Measurements from ENCODE around the gene PSME2. TPM values are rescaled to one million over a fixed set of nuclear protein-coding genes. Genes with fewer than 3 reads are reported as not detected.

The PSME2 gene
- total and polyA plus RNA-seq, 7 donors = 30.1 to 179 (median 76.4) TPM

DNA sequence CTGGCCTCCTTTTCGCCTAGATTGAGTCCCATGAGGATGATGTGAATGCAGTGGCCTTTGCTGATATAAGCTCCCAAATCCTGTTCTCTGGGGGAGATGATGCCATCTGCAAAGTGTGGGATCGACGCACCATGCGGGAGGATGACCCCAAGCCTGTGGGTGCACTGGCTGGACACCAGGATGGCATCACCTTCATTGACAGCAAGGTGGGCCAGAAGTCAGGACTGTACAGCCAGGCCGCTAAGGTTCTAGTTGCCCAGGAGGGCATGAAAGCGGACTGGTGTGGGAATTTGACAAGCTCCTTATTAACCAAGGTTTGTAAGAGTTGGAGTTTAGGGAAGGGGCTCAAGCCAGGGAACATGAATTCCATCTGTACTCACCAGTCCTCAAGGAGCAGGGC, 26.7 kb downstream of the PSME2 start:
- H3K27me3 ChIP-seq (ENCODE audit: insufficient read depth in 3 of 3, low read length in 2 of 3) = no peaks in the 10 kb centered on the region
- H3K4me1 ChIP-seq = peaks cover 15% of the 10 kb centered on the region
- intact Hi-C loops (cut with DNase I) = no loop called here
- 95 to 96% (median 96%) methylated on average over 6 of the region's 6 CpGs for WGBS, 3 donors
- H3K4me3 ChIP-seq = no peak overlapping the region
- no peak overlapping the region for H3K27ac ChIP-seq
- TF ChIP-seq, protein P1, sequence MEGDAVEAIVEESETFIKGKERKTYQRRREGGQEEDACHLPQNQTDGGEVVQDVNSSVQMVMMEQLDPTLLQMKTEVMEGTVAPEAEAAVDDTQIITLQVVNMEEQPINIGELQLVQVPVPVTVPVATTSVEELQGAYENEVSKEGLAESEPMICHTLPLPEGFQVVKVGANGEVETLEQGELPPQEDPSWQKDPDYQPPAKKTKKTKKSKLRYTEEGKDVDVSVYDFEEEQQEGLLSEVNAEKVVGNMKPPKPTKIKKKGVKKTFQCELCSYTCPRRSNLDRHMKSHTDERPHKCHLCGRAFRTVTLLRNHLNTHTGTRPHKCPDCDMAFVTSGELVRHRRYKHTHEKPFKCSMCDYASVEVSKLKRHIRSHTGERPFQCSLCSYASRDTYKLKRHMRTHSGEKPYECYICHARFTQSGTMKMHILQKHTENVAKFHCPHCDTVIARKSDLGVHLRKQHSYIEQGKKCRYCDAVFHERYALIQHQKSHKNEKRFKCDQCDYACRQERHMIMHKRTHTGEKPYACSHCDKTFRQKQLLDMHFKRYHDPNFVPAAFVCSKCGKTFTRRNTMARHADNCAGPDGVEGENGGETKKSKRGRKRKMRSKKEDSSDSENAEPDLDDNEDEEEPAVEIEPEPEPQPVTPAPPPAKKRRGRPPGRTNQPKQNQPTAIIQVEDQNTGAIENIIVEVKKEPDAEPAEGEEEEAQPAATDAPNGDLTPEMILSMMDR (IDR thresholded peaks at IDR 0.05) = no peak
- no peak for ATAC-seq
- no peak for DNase-seq
- no peaks in the 10 kb centered on the region for H3K9me3 ChIP-seq
- peaks cover 4 to 81% of the 10 kb centered on the region in 2 donors for H3K36me3 ChIP-seq (ENCODE audit: insufficient read depth in 1 of 2, low read depth in 1 of 2)

DNA sequence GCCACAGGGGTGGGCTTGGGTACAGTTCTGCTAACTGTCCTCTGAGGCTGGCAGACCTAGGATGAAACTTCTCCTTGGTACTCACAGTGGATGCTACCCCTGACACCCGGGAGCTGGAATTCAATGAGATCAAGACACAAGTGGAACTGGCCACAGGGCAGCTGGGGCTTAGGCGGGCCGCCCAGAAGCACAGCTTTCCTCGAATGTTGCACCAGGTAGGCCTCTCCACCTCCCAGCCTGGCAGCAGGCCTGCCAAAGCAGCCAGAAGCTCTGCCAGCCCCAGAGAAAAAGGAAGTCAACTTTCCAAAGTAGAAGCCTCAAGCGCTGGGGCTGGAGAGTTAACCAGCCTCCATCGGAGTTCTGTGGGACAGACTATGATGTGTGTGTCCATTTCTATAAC, 29.2 kb downstream of the PSME2 start:
- no peak overlapping the region for H3K4me3 ChIP-seq
- 78 to 91% (median 79%) methylated on average over 6 of the region's 6 CpGs for WGBS, 3 donors
- no peaks in the 10 kb centered on the region for H3K27me3 ChIP-seq (ENCODE audit: insufficient read depth in 3 of 3, low read length in 2 of 3)
- H3K4me1 ChIP-seq = peaks cover 15% of the 10 kb centered on the region
- intact Hi-C loops (cut with DNase I) = no loop called here
- ATAC-seq = no peak
- no peak for DNase-seq
- no peak overlapping the region for H3K27ac ChIP-seq
- H3K36me3 ChIP-seq (ENCODE audit: insufficient read depth in 1 of 2, low read depth in 1 of 2) = peaks cover 4 to 58% of the 10 kb centered on the region in 2 donors
- TF ChIP-seq, protein P1 (IDR thresholded peaks at IDR 0.05) = no peak
- H3K9me3 ChIP-seq = no peaks in the 10 kb centered on the region

DNA sequence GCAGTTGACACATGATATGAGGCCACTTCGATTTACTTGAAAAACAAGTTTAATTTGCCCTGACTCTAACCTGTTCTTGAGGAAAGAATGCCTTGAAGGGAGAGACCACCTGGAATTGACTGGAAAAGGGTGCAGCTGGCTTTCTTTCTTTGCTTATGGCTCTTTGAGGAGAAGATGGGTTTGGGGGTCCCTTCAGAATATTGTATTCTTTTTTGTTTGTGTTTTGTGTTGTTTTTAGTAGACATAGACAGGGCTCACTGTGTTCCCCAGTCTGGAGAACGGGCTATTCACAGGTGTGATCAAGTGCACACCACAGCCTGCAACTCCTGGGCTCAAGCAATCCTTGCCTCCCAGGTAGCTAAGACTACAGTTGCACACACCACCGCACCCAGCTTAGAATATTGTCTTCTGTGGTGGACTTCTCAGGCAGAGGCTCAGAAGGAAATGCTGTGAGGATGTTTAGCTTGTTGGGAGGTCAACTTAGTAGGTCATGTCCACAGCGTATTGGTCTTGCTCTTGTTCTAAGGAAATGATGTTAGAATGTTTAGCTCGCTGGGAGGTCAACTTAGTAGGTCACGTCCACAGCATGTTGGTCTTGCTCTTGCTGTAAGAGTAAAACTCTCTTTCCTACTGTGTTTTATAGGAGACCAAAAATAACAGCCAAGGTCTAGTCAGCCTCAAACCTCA, 30.1 kb downstream of the PSME2 start:
- 80 to 86% (median 85%) methylated on average over 6 of the region's 6 CpGs for WGBS, 3 donors
- Histone ChIP-seq H3K27ac (no peak overlapping the region), H3K27me3 (ENCODE audit: insufficient read depth in 3 of 3, low read length in 2 of 3) (no peaks in the 10 kb centered on the region), H3K36me3 (ENCODE audit: insufficient read depth in 1 of 2, low read depth in 1 of 2) (peaks cover 3 to 49% of the 10 kb centered on the region in 2 donors), H3K4me1 (peaks cover 15% of the 10 kb centered on the region), H3K4me3 (peak overlapping the region; percentile 80), H3K9me3 (no peaks in the 10 kb centered on the region)
- ATAC-seq (no peak), DNase-seq (no peak)
- intact Hi-C loops (cut with DNase I) = no loop called here
- TF ChIP-seq, protein P1 (IDR thresholded peaks at IDR 0.05) = no peak

DNA sequence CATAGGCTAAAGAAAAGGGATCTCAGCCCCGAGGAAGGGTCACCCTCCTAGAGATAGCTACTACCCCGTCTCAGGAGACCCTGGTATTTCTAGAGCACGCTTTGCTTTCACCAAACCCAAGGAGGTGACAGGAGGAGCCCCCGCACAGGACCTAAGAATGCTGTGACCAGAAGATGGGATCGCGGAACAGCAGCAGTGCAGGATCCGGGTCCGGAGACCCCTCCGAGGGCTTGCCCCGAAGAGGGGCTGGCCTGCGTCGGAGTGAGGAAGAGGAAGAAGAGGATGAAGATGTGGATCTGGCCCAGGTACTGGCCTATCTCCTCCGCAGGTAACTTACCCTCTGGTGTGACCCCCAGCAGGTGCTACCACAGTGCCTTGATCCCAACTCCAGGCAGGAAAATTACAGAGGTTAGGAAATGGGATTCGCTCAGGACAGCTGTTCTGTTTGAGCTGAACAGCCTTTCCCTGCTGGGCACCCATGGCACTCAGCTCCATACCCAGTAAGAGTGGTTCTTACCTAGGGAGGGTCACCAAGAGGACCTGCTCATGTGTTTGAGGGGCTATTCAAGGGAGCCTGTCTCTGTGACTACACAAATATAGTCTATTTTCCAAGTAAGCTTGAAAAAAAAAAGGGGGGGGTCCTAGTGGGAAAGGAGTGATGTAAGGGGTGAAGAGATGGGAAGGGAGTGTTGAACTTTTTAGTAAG, 30.8 kb downstream of the PSME2 start:
- 2 to 6% (median 3%) methylated on average over 14 of the region's 14 CpGs for WGBS, 3 donors

More for the DNA sequence above, 30.8 kb downstream of the PSME2 start:
- no peaks in the 10 kb centered on the region for H3K27me3 ChIP-seq (ENCODE audit: insufficient read depth in 3 of 3, low read length in 2 of 3)
- peak overlapping the region; percentile 80 for H3K4me3 ChIP-seq
- ATAC-seq = no peak
- no peaks in the 10 kb centered on the region for H3K9me3 ChIP-seq
- H3K27ac ChIP-seq = peak overlapping the region; percentile 100
- peaks cover 0 to 42% of the 10 kb centered on the region in 2 donors for H3K36me3 ChIP-seq (ENCODE audit: insufficient read depth in 1 of 2, low read depth in 1 of 2)
- intact Hi-C loops (cut with DNase I) = no loop called here
- H3K4me1 ChIP-seq = peaks cover 15% of the 10 kb centered on the region
- no peak for DNase-seq
- TF ChIP-seq, protein P1 (IDR thresholded peaks at IDR 0.05) = no peak
